ENCODE results near the gene XDH.

XDH gene

DNA sequence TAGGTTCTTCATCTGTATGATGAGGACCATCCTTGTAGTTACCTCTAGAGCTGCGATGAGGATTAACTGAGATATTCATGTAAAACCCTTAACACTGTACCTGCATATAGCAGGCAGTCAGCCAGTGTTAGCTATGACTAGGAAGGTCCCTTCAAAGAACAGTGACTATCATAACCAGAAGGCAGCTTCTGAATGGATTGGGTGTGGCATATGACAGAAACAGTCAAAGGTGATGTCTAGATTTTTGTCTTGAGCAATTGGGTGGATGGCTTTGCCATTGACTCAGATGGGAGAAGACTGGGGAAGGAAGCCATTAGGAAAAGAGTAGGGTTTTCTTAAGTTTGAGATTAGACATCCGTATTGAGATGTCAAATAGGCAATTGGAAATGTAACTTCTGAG is 15.7 kb downstream of the XDH start:
- in situ Hi-C loops (cut with HindIII; ENCODE audit: low sequenced_read_pairs): no loop called here
- TF ChIP-seq, protein P1, sequence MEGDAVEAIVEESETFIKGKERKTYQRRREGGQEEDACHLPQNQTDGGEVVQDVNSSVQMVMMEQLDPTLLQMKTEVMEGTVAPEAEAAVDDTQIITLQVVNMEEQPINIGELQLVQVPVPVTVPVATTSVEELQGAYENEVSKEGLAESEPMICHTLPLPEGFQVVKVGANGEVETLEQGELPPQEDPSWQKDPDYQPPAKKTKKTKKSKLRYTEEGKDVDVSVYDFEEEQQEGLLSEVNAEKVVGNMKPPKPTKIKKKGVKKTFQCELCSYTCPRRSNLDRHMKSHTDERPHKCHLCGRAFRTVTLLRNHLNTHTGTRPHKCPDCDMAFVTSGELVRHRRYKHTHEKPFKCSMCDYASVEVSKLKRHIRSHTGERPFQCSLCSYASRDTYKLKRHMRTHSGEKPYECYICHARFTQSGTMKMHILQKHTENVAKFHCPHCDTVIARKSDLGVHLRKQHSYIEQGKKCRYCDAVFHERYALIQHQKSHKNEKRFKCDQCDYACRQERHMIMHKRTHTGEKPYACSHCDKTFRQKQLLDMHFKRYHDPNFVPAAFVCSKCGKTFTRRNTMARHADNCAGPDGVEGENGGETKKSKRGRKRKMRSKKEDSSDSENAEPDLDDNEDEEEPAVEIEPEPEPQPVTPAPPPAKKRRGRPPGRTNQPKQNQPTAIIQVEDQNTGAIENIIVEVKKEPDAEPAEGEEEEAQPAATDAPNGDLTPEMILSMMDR (IDR thresholded peaks at IDR 0.05; ENCODE audit: low read depth, low read length, missing control alignments): no peak
- H3K4me3 ChIP-seq (ENCODE audit: low read depth, low read length): no peak overlapping the region
- DNase-seq (ENCODE audit: low read depth): no peak

DNA sequence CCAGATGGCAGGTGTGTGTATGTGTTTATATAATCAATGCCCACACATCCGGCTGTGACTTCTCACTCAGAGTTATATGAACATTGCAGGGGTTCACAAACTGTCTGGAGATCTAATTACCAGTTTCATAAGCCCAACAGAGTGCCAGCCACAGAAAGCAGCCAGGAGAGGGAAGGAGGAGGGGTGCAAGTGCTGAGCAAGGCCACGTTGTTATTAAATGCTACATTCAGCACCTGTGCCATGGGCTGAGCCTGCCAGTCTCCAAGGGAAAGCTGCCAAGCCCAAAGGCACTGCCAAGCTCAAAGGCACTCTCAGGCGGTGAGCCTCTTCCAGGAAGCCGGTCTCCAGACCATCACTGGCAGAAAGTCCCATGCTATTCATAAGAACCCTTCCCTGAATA is 17.4 kb downstream of the XDH start:
- no peak overlapping the region for H3K4me3 ChIP-seq (ENCODE audit: low read depth, low read length)
- no peak for DNase-seq (ENCODE audit: low read depth)
- in situ Hi-C loops (cut with HindIII; ENCODE audit: low sequenced_read_pairs): no loop called here
- TF ChIP-seq, protein P1 (IDR thresholded peaks at IDR 0.05; ENCODE audit: low read depth, low read length, missing control alignments): no peak

DNA sequence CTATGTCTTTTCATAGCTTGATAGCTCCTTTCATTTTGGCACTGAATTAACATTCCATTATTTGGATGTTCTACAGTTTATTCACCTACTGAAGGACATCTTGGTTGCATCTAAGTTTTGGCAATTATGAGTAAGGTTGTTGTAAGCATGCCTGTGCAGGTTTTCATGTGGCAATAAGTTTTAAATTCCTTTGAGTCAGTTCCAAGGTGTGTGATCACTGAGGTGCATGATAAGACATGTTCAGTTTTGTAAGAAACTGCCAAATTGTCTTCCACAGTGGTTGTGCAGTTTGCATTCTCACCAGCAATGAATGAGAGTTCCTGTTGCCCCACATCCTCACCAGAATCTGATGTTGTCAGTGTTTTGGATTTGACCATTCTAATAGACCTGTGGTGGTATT is 24.2 kb downstream of the XDH start:
- in situ Hi-C loops (cut with HindIII; ENCODE audit: low sequenced_read_pairs): no loop called here
- no peak for DNase-seq (ENCODE audit: low read depth)
- TF ChIP-seq, protein P1 (IDR thresholded peaks at IDR 0.05; ENCODE audit: low read depth, low read length, missing control alignments): no peak
- no peak overlapping the region for H3K4me3 ChIP-seq (ENCODE audit: low read depth, low read length)

DNA sequence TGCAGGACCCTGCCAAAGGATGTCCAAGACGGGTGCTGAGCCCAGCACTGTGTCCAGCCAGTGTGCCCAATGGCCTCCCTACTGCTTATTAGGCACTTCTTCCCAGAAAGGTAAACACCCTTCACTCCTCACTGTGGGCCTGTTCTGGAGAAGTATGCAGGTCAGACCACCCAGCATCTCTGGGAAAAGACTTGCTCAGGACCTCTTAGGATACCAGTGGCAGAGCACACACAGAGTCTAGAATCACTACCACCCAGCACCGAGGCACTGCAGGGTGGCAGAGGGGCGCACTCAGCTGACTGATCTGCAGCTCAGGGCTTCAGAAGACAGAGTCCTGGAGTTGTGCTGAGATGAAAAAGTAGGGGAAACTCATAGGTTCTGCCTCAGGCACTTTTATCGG is 25.8 kb downstream of the XDH start:
- H3K4me3 ChIP-seq (ENCODE audit: low read depth, low read length): no peak overlapping the region
- no peak for DNase-seq (ENCODE audit: low read depth)
- TF ChIP-seq, protein P1 (IDR thresholded peaks at IDR 0.05; ENCODE audit: low read depth, low read length, missing control alignments): no peak
- in situ Hi-C loops (cut with HindIII; ENCODE audit: low sequenced_read_pairs): no loop called here

DNA sequence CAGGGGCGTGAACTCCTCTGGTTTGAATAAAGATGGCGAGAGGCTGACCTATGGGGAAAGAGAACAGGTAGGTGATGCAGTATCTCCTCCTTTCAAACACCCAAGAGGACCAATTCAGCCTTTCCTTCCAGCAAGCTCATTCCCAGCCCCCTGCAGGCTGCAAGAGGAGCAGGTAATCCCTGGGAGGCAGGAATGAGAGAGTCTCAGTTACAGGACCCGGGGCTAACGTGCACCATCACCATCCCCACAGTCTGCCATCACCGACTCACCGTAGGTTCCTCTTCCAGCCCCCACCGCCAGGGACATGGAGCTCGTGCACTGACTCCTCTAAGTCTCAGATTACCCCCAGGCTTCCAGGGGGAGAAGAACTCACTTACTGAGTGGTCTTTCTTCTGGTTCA is 26.7 kb downstream of the XDH start:
- no peak for DNase-seq (ENCODE audit: low read depth)
- in situ Hi-C loops (cut with HindIII; ENCODE audit: low sequenced_read_pairs): no loop called here
- TF ChIP-seq, protein P1 (IDR thresholded peaks at IDR 0.05; ENCODE audit: low read depth, low read length, missing control alignments): no peak
- no peak overlapping the region for H3K4me3 ChIP-seq (ENCODE audit: low read depth, low read length)

DNA sequence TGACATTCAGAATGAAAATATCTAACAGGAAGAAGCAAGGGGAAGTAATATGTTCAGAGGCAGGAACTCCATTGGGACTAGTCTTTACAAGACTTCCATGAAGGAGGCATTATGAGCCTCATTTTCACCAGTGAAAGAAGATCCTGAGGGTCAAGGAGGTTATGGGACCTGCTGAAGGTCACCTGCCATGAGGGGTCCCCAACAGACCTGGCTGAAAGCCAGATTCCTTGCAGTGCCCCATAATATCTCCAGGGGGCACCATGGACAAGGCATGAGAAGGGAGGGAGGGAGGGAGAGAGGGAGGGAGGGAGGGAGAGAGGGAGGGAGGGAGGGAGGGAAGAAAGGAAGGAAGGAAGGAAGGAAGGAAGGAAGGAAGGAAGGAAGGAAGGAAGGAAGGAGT is 27.9 kb downstream of the XDH start:
- TF ChIP-seq, protein P1 (IDR thresholded peaks at IDR 0.05; ENCODE audit: low read depth, low read length, missing control alignments): no peak
- H3K4me3 ChIP-seq (ENCODE audit: low read depth, low read length): no peak overlapping the region
- in situ Hi-C loops (cut with HindIII; ENCODE audit: low sequenced_read_pairs): no loop called here
- DNase-seq (ENCODE audit: low read depth): no peak

DNA sequence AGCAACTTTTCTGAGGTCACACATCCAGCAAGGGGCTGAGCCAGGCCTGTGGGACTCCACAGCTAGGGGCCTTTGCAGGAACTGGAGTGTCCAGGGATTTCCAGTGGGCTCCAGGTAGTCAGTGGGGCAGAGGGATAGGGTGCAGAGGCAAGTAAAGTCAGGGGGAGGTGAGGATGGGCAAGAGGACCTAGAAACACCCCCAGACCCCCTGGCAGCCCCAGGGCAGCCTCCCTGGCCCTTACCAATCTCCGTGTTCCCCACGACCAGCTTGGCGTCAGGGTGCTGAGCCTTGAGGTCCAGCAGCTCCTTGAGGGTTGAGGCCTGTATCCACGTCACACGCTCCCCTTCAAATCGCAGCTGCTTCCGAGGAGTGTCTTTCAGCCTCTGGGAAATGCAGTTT is 28.4 kb downstream of the XDH start:
- no peak for DNase-seq (ENCODE audit: low read depth)
- H3K4me3 ChIP-seq (ENCODE audit: low read depth, low read length): no peak overlapping the region
- TF ChIP-seq, protein P1 (IDR thresholded peaks at IDR 0.05; ENCODE audit: low read depth, low read length, missing control alignments): no peak
- in situ Hi-C loops (cut with HindIII; ENCODE audit: low sequenced_read_pairs): no loop called here

All from astrocyte of the cerebellum (primary cell).